Common myeloid progenitor, CD34-positive (primary cell): ENCODE measurements around the gene VAMP1.

Experiments
- CTCF ChIA-PET: fragments of 350-600 bp; sonication (Branson Sonifier 250); formaldehyde crosslinking; loops from one replicate; lab custom pipeline; 2021; ENCODE audit warnings: antibody characterized with exemption; lab: Charles Lee
- POLR2A ChIA-PET: fragments of 350-600 bp; sonication (Branson Sonifier 250); formaldehyde crosslinking; loops from one replicate; lab custom pipeline; 2021; ENCODE audit warnings: antibody characterized with exemption; lab: Charles Lee
- DNase-seq, 3 donors: peaks; one replicate each; pipeline versions ENCODE4 v3.0.0 to v3.0.0-alpha.2; 2013
- H3K27ac ChIP-seq, 2 experiments: 1 replicate in 1 of 2; 2 replicates in 1 of 2; pipeline ENCODE4 v1.7.0; 2013; ENCODE audit warnings: inconsistent platforms in 2 of 2, low read length in 2 of 2, mild to moderate bottlenecking in 2 of 2, low read depth in 1 of 2, moderate library complexity in 1 of 2; ENCODE audit not compliant: severe bottlenecking in 2 of 2, insufficient read depth in 1 of 2, poor library complexity in 1 of 2
- H3K27me3 ChIP-seq, 5 experiments: replicated peaks in 2 of 5; 1 replicate in 3 of 5; 2 replicates in 2 of 5; pipeline versions ENCODE4 v1.6.1 to v1.7.0; 2013; ENCODE audit warnings: low read length in 4 of 5, mild to moderate bottlenecking in 2 of 5, moderate library complexity in 2 of 5, inconsistent platforms in 1 of 5; ENCODE audit not compliant: insufficient read depth in 5 of 5, control insufficient read depth in 4 of 5
- H3K36me3 ChIP-seq, 4 experiments: 1 replicate in 2 of 4; 2 replicates in 2 of 4; pipeline versions ENCODE4 v1.6.1 to v1.7.0; 2013; ENCODE audit warnings: low read length in 3 of 4, control low read depth in 1 of 4, mild to moderate bottlenecking in 1 of 4; ENCODE audit not compliant: control insufficient read depth in 4 of 4, insufficient read depth in 4 of 4
- H3K4me1 ChIP-seq, 4 experiments: 1 replicate in 3 of 4; 2 replicates in 1 of 4; pipeline versions ENCODE4 v1.6.1 to v1.7.1; 2013; ENCODE audit warnings: low read length in 3 of 4, mild to moderate bottlenecking in 3 of 4, control low read depth in 1 of 4, inconsistent platforms in 1 of 4, moderate library complexity in 1 of 4; ENCODE audit not compliant: control insufficient read depth in 4 of 4, insufficient read depth in 4 of 4; ENCODE audit errors: control extremely low read depth in 1 of 4
- H3K4me3 ChIP-seq, 7 experiments: 1 replicate in 4 of 7; 2 replicates in 3 of 7; pipeline versions ENCODE4 v1.5.1 to v1.7.0; 2013; ENCODE audit warnings: mild to moderate bottlenecking in 7 of 7, low read length in 6 of 7, moderate library complexity in 6 of 7, inconsistent platforms in 2 of 7, low read depth in 2 of 7, control low read depth in 1 of 7; ENCODE audit not compliant: insufficient read depth in 4 of 7, control insufficient read depth in 1 of 7; ENCODE audit errors: extremely low read depth in 1 of 7
- H3K9me3 ChIP-seq, 5 experiments: 1 replicate in 4 of 5; 2 replicates in 1 of 5; pipeline versions ENCODE4 v1.6.1 to v1.7.1; 2013; ENCODE audit warnings: low read length in 4 of 5, mild to moderate bottlenecking in 2 of 5, inconsistent platforms in 1 of 5, low read depth in 1 of 5, moderate library complexity in 1 of 5; ENCODE audit not compliant: control insufficient read depth in 4 of 5, insufficient read depth in 2 of 5; ENCODE audit errors: control extremely low read depth in 1 of 5
- WGBS: methylation state at CpG from one replicate; pipeline ENCODE4 v1.1.5; 2013; ENCODE audit not compliant: insufficient coverage; 5-methylcytosine and 5-hydroxymethylcytosine counted together

The VAMP1 gene

DNA sequence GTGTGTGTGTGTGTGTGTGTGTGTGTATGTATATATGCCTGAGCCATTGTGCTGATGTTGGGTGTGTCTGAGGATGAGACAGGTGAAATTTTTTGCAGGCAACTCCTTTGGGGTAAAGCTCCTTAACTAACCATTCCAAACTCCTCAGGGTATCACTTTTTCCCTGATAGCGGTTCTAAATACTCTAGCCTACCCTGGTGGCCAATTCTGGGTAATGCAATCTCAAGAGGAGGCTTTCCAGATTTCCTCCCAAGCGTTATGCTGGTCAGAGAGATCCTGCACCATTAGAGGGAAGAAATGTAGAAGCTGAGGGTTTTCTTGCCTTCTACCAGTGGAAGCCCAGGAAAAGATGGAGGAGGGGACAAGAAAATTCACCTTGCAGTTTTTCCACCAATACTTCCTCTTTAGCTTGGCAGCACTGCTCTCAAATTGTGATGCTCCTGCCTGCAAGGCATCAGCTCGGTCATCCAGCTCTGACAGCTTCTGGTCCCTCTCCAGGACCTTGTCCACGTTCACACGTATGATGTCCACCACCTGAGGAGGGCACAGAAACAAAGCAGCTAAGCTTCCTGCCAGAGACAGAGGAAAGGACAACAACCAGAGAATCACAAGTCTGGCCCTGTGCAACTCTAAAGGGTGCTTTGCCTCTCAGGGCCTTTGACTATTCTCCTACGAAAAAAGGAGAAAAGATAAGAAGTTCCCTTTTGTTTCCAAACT lies 4.9 kb downstream of the VAMP1 start:
- Histone ChIP-seq H3K27ac (no peak overlapping the region), H3K9me3 (no peaks in the 10 kb centered on the region), H3K36me3 (peaks cover 3 to 51% (median 30%) of the 10 kb centered on the region in 4 experiments), H3K27me3 (no peaks in the 10 kb centered on the region), H3K4me1 (peaks cover 24 to 62% (median 55%) of the 10 kb centered on the region in 4 experiments), H3K4me3 (no peak overlapping the region)
- ChIA-PET POLR2A (interaction anchor here (0.5 to 1.6 kb wide), 8 partner anchors 14 to 562 kb away, joined by 3 to 6 read pairs (median 4); partner anchors contain the start of gene TNFRSF1A), CTCF (interaction anchor here (0.6 to 10.4 kb wide), 50 partner anchors 8 to 261 kb away, joined by 3 to 197 read pairs (median 5); partner anchors contain the start of gene TAPBPL)
- 53% methylated on average over 6 of the region's 6 CpGs for WGBS
- peak; percentile 66 to 76 (median 73) for DNase-seq

- Histone ChIP-seq H3K36me3 (peaks cover 3 to 56% (median 34%) of the 10 kb centered on the region in 4 experiments), H3K27ac (peak overlapping the region in 1 of 2 experiments; percentile 54), H3K9me3 (no peaks in the 10 kb centered on the region), H3K4me3 (no peak overlapping the region), H3K27me3 (no peaks in the 10 kb centered on the region), H3K4me1 (peaks cover 22 to 67% (median 57%) of the 10 kb centered on the region in 4 experiments)
- CTCF ChIA-PET = interaction anchor here (0.8 to 10.4 kb wide), 28 partner anchors 10 to 178 kb away, joined by 3 to 197 read pairs (median 8); partner anchors contain the start of genes CD27 and TAPBPL
- POLR2A ChIA-PET = interaction anchor here (0.8 to 1.6 kb wide), 2 partner anchors 41 to 123 kb away, joined by 3 to 5 read pairs; partner anchors contain the start of gene TNFRSF1A
- 92% methylated on average over 6 of the region's 8 CpGs for WGBS
- DNase-seq = no peak
These were observed 5.9 kb downstream of the VAMP1 start for GRCh38 chr12:6464531-6464930.

DNA sequence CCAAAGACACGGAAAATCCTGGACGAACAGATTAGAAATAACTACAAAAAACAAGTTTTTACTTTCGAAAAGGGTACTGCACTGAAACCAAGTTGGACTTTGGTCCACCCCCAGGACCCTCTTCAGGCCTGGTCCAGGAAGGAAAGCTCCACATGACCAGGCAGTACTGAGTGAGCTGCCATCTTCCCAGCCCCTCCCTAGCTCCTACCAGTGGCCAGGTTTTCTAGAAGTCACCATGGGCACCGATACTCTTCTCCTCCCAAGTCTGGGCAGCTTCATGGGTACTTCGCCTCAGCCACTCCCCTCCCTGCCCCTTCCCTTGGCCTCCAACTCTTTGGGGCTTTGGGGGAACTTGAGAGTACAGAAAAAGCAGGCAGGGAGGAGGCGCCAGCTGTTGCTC lies 6.6 kb downstream of the VAMP1 start:
- no peaks in the 10 kb centered on the region for H3K27me3 ChIP-seq
- peaks cover 20 to 66% (median 51%) of the 10 kb centered on the region in 4 experiments for H3K4me1 ChIP-seq
- H3K4me3 ChIP-seq = no peak overlapping the region
- no peaks in the 10 kb centered on the region for H3K9me3 ChIP-seq
- no peak for DNase-seq
- ChIA-PET CTCF (interaction anchor here (0.7 to 10.4 kb wide), 11 partner anchors 12 to 141 kb away, joined by 3 to 197 read pairs (median 4); partner anchors contain the start of genes CD27 and TAPBPL), POLR2A (interaction anchor here (1.0 to 3.8 kb wide), 2 partner anchors 12 to 38 kb away, joined by 3 to 15 read pairs; partner anchors contain the start of gene TAPBPL)
- peaks cover 6 to 63% (median 38%) of the 10 kb centered on the region in 4 experiments for H3K36me3 ChIP-seq
- WGBS = 94% methylated on average over 3 of the region's 6 CpGs
- peak overlapping the region in 1 of 2 experiments; percentile 54 for H3K27ac ChIP-seq

GRCh38 chr12:6463216-6463615 lies 7.3 kb downstream of the VAMP1 start:
- CTCF ChIA-PET = interaction anchor here (0.7 to 10.4 kb wide), 12 partner anchors 11 to 140 kb away, joined by 3 to 197 read pairs (median 4); partner anchors contain the start of genes CD27, MRPL51 and TAPBPL
- WGBS = 54% methylated on average over 2 of the region's 7 CpGs
- H3K36me3 ChIP-seq = peaks cover 6 to 69% (median 44%) of the 10 kb centered on the region in 4 experiments

GRCh38 chr12:6462234-6462995 lies 8.1 kb downstream of the VAMP1 start:
- DNase-seq = no peak
- ChIA-PET POLR2A (interaction anchor here (1.0 to 3.8 kb wide), 3 partner anchors 8 to 36 kb away, joined by 5 to 15 read pairs (median 13); partner anchors contain the start of genes TAPBPL and VAMP1), CTCF (interaction anchor here (0.6 to 10.4 kb wide), 12 partner anchors 11 to 142 kb away, joined by 3 to 197 read pairs (median 4); partner anchors contain the start of genes CD27 and TAPBPL)
- 89% methylated on average over 14 of the region's 14 CpGs for WGBS
- Histone ChIP-seq H3K27me3 (no peaks in the 10 kb centered on the region), H3K4me1 (peaks cover 20 to 63% (median 49%) of the 10 kb centered on the region in 4 experiments), H3K4me3 (peak overlapping the region in 2 of 7 experiments; percentile 1 to 17), H3K9me3 (no peaks in the 10 kb centered on the region), H3K27ac (peak overlapping the region; percentile 69 to 83), H3K36me3 (peaks cover 10 to 76% (median 49%) of the 10 kb centered on the region in 4 experiments)

More at GRCh38 chr12:6463216-6463615, 7.3 kb downstream of the VAMP1 start:
- Histone ChIP-seq H3K27ac (peak overlapping the region; percentile 6 to 83), H3K27me3 (no peaks in the 10 kb centered on the region), H3K4me3 (no peak overlapping the region), H3K4me1 (peaks cover 20 to 65% (median 49%) of the 10 kb centered on the region in 4 experiments), H3K9me3 (no peaks in the 10 kb centered on the region)
- POLR2A ChIA-PET = interaction anchor here (1.0 to 3.8 kb wide), 2 partner anchors 11 to 37 kb away, joined by 3 to 15 read pairs; partner anchors contain the start of gene TAPBPL
- no peak for DNase-seq
